HG02852 (cell line): ENCODE measurements around the gene EHF.
"Not testable (repeated sequence)": the region's sequence is repeated elsewhere in the genome, so short reads cannot be mapped to it uniquely, and the experiment has no call there.

Experiments used
- ATAC-seq: cut with Tn5 transposase; IDR thresholded peaks from one replicate; pipeline ENCODE4 v1.9.1; 2021; ENCODE audit warnings: mild to moderate bottlenecking, moderate library complexity; ENCODE audit not compliant: unreplicated experiment

EHF gene

DNA sequence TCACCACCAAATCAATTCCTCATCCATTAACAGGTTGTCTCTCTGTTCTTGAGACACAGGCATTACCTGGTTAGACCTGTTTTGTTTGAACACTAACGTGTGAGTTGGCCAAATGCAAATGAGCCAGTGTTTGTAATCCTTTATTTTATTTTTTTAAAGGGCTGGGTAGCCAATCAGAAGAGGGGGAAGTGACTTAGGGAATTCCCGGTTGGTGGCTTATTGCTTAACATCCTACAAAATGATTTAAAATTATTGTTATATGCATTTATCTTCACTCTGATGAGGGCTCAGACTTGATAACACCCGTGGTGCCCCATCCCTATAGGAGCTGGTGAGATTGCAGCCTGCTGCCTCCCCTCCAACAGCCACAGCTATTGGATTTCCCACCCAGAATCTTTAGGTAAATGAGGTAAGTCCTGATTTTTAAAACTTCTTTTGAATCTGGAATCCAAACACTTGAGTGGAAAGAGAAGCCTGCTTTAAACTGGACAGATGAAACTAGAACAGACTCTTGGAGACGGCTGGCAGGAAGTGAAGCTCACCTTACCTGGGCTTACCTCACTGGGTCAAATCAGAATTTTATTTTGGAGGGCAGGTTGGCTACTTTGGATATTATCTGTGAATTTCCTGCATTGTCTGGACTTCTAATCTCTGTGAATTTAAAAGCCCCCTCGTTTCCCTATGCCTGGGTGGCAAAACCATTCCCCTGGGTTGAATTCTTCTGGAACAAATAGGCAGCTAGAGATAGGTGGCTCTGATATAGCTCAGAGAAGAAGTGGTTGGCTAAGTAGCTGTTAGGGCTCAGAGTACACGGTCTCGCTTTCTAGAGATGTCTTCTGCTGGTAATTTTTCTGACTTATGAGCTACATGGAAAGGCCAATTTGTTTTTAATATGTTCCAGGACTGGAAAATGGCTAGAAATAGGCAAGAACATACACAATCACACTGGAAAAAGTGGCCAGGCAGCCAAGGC is at the start of gene EHF:
Gene EHF, plus strand, starts transcription at position 274 of the 973 bp plus-strand sequence. CDS start 21,538 bp downstream, outside the sequence.
- ATAC-seq, result no peak

GRCh38 chr11:34573537-34573936 is 47.4 kb upstream of the EHF start:
- no peak for ATAC-seq

DNA sequence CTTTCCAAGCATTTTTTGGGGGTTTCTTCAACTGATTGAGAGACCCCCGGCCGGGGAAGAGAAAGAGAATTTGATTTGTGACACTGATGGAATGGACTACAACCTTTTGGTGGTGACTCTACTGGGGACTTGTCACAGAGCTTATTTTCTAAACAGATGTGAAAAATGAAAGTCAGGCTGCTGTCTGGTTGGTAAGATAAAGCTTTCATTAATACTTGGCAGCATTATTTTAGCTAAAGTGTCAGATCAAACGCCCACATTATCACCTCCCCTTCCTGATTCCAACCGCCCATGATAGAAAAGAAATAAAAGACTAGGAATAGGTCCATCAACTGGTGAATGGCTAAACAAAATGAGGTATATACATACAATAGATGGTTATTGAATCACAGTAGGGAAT is 45.6 kb upstream of the EHF start:
- ATAC-seq, result no peak

DNA sequence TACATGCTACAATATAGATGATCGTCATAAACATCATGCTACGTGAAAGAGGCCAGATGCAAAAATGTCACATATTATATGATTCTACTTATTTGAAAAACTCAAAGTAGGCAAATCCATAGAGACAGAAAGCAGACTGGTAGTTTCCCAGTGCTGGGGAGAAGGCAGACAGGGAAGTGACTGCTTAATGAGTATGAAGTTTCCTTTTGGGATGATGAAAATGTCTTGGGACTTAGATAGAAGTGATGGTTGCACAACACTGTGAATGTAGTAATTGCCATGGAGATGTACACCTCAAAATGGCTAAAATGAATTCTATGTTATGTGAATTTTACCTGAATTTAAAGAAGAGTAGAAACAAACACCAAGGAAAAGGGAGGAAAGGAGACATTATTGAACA is 45.2 kb upstream of the EHF start:
- no peak for ATAC-seq

DNA sequence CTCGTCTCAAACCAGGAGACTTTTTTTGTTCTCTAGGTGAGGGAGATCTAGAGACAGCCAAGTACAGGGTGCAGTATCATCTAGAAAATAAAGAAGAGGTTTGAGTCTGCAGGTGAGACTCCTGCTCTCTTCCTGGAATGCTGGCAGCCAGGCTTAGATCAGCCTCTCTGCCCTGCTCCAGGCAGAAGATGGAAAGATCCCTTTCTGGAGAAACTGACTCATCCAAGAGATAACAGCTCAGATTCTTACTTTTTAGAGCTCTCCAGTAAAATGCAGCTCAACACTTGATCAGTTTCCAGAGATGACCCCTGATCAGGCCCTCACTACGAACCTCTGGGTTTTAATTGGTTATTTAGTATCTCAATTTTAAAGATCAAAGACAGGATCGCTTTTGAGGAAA is 44.6 kb upstream of the EHF start:
- no peak for ATAC-seq

- no peak for ATAC-seq
These were observed 37.1 kb upstream of the EHF start for GRCh38 chr11:34583818-34584217.

DNA sequence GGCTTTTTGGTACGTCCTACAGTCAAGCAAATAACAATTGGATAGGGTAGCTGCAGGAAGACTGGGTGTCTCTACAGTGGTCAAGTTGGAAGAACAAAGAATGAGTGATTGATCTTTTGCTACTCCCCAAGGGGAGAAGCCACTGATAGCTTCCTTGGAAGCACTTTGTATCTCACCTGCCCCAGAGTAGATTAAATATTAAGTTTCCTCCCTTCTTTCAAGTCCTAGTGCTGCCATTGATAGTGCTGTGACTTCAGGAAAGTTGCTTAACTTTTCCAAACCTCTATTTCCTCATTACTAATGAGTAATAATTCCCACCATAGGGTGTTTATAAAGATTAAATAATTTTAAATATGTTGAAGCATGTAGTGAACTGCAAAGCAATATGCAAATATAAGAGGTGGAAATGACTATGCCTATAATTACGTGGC is 35.6 kb upstream of the EHF start:
- ATAC-seq, result no peak

DNA sequence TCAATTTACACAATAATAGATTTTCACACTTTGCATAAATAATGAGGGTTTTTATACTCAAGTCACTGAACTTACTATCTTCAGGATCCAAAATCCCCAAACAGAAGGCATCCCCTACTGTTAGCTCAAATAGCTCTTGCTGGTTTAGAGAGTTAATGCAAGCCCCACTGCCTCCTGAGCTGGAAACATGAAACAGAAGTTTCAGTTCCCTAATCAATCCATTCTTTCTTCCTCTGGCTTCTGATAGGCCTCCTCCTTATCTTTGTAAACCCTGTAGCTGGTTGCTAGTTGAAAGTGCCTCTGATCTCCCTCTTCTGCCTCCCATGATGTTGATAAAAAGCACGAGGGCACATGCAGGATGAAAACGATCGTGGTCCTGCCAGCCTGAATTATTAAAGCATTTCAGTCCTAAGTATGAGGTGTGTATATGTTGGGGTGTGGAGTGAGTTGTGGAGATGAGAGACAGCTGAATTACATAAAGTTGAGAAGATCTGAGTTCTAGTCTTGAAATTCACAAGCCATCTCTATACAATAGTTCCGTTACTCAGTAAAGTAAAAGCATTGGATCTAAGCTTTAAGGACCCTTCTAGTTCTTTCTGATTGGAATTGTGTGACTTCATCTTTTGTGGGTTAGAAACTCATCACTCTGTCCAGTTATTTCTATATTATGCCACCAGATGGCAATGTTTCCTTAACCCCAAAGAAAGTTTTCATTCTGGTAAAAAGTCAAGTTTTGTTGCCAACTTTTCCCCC is 35.0 kb upstream of the EHF start:
- peak; percentile 82 for ATAC-seq

GRCh38 chr11:34586488-34587281 is 34.2 kb upstream of the EHF start:
- no peak for ATAC-seq

DNA sequence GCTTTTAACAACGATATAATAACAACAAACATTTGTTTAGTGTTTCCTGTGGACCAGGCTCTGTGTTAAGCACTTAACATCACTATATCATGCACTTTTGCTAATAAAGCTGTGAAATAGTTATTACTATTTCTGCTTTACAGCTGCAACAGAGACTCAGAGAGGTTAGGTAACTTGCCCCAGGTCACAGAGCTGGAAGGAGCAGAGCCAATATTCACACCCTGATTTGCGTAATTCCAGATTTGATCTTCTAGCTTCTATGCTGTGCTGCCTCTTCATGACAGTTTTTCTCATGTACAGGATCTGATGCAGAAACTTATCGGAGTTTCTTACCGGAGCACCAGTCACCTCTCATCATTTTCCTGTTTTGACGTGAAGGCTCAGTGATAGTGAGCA is 33.6 kb upstream of the EHF start:
- no peak for ATAC-seq

GRCh38 chr11:34588023-34588422 is 32.9 kb upstream of the EHF start:
- no peak for ATAC-seq

GRCh38 chr11:34588701-34589100 is 32.2 kb upstream of the EHF start:
- ATAC-seq, result no peak

GRCh38 chr11:34589177-34589576 is 31.7 kb upstream of the EHF start:
- not testable (repeated sequence) for ATAC-seq

GRCh38 chr11:34593085-34593484 is 27.8 kb upstream of the EHF start:
- ATAC-seq, result no peak

DNA sequence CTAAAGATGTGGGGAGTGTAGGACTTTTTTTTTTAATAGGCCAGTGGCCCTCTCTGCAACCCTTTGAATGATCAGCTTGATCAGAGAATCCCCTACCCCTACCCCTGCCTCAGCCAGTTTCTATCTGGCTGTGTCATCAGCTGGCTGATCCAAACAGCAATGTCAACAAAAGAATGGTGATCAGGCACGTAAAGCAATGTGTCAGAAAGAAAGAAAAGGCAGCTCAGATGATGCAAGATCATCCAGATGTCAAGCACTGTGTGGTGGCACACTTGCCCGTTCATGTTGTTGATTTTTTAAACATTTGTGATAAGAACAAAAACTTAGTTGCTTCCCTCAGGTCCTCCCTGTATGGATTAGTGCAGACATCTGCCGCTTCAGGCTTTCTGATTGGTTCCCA is 26.3 kb upstream of the EHF start:
- ATAC-seq, result no peak

DNA sequence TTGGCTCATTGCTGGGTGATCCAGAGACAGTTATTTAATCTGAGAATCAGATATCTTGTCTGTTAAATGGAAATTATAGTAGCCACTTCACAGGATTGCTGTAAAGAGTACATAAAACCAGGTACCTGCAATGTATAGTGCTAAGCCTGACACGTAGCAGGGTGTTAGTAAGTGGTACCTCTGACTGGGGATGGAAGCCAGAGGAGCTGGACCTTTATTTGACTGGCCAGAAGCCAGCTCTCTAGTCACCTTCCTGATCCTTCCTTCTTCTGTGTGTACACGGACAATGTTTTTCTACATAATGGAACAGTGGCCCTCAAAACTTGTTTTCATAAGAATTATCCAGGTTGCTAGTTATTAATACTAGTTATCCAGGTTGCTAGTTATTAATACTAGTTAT is 25.5 kb upstream of the EHF start:
- ATAC-seq, result no peak

GRCh38 chr11:34595960-34596644 is 24.8 kb upstream of the EHF start:
- no peak for ATAC-seq

GRCh38 chr11:34599406-34599945 is 21.4 kb upstream of the EHF start:
- ATAC-seq, result no peak

DNA sequence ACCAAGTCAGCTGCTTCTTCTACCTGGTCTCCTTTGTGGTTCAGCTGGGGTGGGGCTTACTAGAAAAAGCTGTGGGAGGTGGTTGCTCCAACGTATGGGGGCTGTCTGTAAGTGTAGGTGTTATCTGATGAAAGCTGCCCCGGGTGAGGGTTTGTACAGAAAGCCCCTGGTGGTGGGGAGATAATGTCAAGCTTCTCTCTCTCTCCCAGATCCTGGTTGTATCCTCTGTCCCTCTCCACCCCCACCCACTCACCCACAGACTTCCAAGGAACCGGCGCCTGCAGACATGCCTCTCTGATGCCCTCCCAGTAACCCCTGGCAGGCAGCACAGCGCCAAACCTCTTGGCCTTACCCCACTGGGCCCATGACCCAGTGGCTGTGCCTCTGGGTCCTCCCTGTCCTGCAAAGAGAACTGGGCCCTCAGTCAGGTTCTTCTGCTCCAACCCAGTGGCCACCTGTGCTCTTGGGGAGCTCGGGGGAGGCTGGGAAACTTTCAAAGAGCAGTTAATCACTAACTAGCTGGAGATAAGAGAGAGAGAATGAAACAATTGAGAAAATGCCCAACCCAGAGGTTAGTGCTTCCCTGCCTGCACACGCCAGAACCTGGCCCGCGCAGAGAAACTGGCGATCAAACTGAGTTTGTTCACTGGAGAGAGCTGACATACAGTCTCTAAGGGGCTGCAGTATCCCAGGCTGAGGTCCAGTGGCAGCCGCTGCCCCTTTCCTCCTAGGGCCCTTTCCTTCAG is 20.4 kb upstream of the EHF start:
- no peak for ATAC-seq

DNA sequence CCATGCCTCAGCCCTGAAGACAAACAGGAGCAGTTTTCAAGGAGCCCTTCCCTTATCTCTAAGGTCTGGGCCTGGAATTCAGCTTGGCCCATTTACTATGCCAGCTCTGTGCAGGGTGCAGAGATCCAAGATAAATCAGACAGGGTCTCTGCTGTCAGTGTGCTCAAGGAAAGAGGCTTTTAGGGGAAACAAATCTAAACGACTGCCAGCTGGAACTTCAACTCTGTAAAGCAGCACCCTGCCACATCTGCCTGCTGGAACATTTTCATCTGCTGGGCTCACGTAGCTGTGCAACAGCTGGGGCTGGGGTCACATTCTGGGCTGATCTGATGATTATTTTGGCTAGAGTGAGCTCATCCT is 19.8 kb upstream of the EHF start:
- no peak for ATAC-seq
